Transverse colon (tissue), 4 donors: ENCODE data around the gene TMEM11. TPM values are rescaled to one million over a fixed set of nuclear protein-coding genes. Genes with fewer than 3 reads are reported as not detected.

Experiments used
- DNase-seq: peaks from one replicate; pipeline ENCODE4 v3.0.0-alpha.2; 2019
- H3K27ac ChIP-seq, 4 donors: fragments of 200-600 bp; sonication (generic); 2 replicates each; pipeline ENCODE4 v1.5.1; 2016 to 2018; ENCODE audit warnings: inconsistent platforms in 4 of 4
- H3K27me3 ChIP-seq: fragments of 200-600 bp; sonication (generic); 2 replicates; pipeline ENCODE4 v1.5.1; 2017; ENCODE audit warnings: inconsistent platforms
- H3K36me3 ChIP-seq, 4 donors: fragments of 200-600 bp; sonication (generic); 2 replicates each; pipeline ENCODE4 v1.5.1; 2017 to 2019; ENCODE audit warnings: inconsistent platforms in 4 of 4
- H3K4me1 ChIP-seq, 4 donors: fragments of 200-600 bp; sonication (generic); 2 replicates each; pipeline ENCODE4 v1.5.1; 2017 to 2020; ENCODE audit warnings: inconsistent platforms in 4 of 4
- H3K4me3 ChIP-seq, 4 donors: fragments of 200-600 bp; sonication (generic); 1 replicate in 1 of 4; 2 replicates in 3 of 4; pipeline versions ENCODE4 v1.5.1 to v1.6.1; 2017 to 2019; ENCODE audit warnings: inconsistent platforms in 4 of 4
- H3K9me3 ChIP-seq, 2 donors: fragments of 200-600 bp; sonication (generic); 2 replicates each; pipeline ENCODE4 v1.5.1; 2017 to 2019; ENCODE audit warnings: inconsistent platforms in 2 of 2
- CTCF ChIP-seq, 5 experiments: fragments of 200-600 bp in 3 of 5; fragments of 450-650 bp in 2 of 5; sonication (generic) in 3 of 5; IDR thresholded peaks; 1 replicate in 2 of 5; 2 replicates in 3 of 5; pipeline ENCODE4 v1.5.1; 2016 to 2017; ENCODE audit warnings: antibody characterized with exemption in 5 of 5, inconsistent platforms in 3 of 5, mild to moderate bottlenecking in 2 of 5, moderate library complexity in 1 of 5
- EP300 ChIP-seq: sonication (generic); formaldehyde crosslinking; IDR thresholded peaks from one replicate; pipeline ENCODE4 v1.6.1; 2017; ENCODE audit warnings: antibody characterized with exemption, low read depth
- POLR2A ChIP-seq: fragments of 450-650 bp; IDR thresholded peaks from one replicate; pipeline ENCODE4 v1.6.1; 2016; ENCODE audit warnings: antibody characterized with exemption, mild to moderate bottlenecking, moderate library complexity
- POLR2AphosphoS5 ChIP-seq, 3 donors: sonication (generic); formaldehyde crosslinking; IDR thresholded peaks; one replicate each; pipeline ENCODE4 v1.6.1; 2016; ENCODE audit warnings: antibody characterized with exemption in 3 of 3
- WGBS, 2 donors: methylation state at CpG; one replicate each; pipeline ENCODE4 v1.1.5; 2018; ENCODE audit warnings: low coverage in 1 of 2; 5-methylcytosine and 5-hydroxymethylcytosine counted together
- in situ Hi-C, 4 donors: fragments of 200-750 bp; cut with MboI; loops; one replicate each; pipeline versions ENCODE4 v1.15.0 to v1.15.1; 2017; ENCODE audit warnings: low sequenced_read_pairs in 3 of 4, low pct_ligation_motif_present in 1 of 4, low pct_unique_long_range_greater_than_20kb in 1 of 4
- intact Hi-C: fragments of 100-400 bp; cut with DNase I; formaldehyde crosslinking; loops from one replicate; pipeline ENCODE4 v1.15.1; 2023; ENCODE audit warnings: low total_unique reads
- total RNA-seq, 4 donors: library from RNA; depleted of rRNA; stranded (reverse); fragments of >200 nt; gene quantifications; one replicate each; pipeline ENCODE4 v1.1.0, GENCODE V29; 2016

Gene TMEM11
- total RNA-seq, 4 donors from 2014 or later, result 15.1 to 35.0 (median 24.5) TPM

GRCh38 chr17:21243516-21244303, 29.7 kb upstream of the TMEM11 start:
- no peak overlapping the region for H3K4me3 ChIP-seq
- 78% methylated on average over 22 of the region's 23 CpGs; no CpG with 5 or more reads in 1 of the 2 donors for WGBS, 2 donors
- intact Hi-C loops (no loop called here), in situ Hi-C loops (no loop called here)
- DNase-seq, result no peak
- H3K27ac ChIP-seq, result no peak overlapping the region
- no peaks in the 10 kb centered on the region for H3K36me3 ChIP-seq
- no peaks in the 10 kb centered on the region for H3K9me3 ChIP-seq
- H3K27me3 ChIP-seq, result no peaks in the 10 kb centered on the region
- H3K4me1 ChIP-seq, result no peaks in the 10 kb centered on the region
- TF ChIP-seq EP300, result no peak
- no peak for TF ChIP-seq POLR2AphosphoS5 (IDR thresholded peaks at IDR 0.05)
- TF ChIP-seq CTCF (IDR thresholded peaks at IDR 0.05), result no peak
- TF ChIP-seq POLR2A, result no peak

DNA sequence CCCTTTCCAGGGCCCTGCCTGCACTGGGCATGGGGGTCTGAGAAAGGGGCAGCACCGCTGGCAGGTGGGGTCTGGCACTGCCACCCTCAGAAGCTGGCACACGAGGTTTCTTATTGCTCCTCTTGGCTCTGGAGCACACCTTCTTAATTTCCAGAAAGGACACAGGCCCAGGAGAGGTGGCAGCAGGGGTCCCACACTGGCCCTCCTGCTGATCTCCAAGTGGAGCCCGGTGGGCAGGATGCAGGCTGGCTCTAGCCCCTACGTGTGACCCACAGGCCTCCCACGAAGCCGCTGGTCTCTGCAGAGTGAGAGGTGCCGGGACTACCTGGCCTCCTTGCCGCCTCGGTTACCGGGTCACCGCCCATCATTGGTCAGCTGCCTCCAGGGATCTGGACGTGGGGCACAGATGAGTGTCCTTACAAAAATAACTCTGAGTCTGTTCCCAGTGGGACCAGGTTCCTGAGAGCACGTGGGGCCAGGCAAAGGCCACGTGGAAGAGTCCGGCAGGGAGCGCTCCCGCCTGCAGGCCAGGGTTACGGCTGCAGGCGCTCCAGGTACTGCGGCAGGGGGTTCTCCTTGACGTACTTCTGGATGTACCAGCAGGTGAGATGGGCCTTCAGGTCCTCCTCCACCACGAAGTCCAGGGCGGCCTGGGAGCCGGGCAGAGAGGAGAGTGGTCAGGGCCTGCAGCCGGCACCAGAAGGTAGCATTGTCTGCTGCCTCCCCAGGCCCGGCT, 29.0 kb upstream of the TMEM11 start:
- intact Hi-C loops (no loop called here), in situ Hi-C loops (no loop called here)
- TF ChIP-seq CTCF (IDR thresholded peaks at IDR 0.05) (no peak), POLR2AphosphoS5 (IDR thresholded peaks at IDR 0.05) (no peak), EP300 (no peak), POLR2A (no peak)
- Histone ChIP-seq H3K4me1 (no peaks in the 10 kb centered on the region), H3K36me3 (no peaks in the 10 kb centered on the region), H3K4me3 (no peak overlapping the region), H3K9me3 (no peaks in the 10 kb centered on the region), H3K27me3 (no peaks in the 10 kb centered on the region), H3K27ac (no peak overlapping the region)
- 81 to 83% methylated on average over 1 to 18 of the region's 26 CpGs for WGBS, 2 donors
- DNase-seq, result no peak

DNA sequence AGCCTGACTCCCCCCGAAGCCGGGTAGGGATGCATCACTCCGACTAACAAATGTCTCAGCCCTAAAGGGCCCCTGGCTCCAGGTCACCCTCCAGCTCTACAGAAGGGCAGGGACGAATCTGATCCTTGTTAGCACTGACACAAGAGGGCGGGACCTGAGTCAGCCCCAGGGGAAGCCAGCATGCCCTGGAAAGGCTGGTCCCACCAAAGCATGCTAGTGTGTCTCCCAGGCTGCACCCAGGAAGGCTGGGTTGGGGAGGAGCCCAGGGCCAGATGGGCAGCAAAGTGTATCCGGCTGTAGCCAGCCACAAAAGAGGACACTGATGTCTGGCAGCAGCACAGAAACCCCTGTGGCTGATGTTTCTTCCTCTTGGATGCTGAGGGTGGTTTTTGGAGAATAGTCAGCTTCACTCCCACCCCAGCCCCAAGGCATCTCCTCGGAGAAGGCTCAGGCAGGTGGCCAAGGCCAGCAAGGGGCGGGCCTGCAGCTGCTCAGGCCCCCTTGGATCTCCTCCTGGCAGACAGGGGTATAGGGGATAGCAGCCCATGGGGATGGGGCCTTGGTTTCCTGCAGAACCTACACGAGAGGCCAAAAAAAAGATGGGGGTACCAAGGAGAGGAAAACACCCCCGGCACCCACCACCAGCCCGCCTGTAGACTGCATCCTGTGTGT, 28.2 kb upstream of the TMEM11 start:
- H3K27me3 ChIP-seq, result no peaks in the 10 kb centered on the region
- no peaks in the 10 kb centered on the region for H3K36me3 ChIP-seq
- H3K4me1 ChIP-seq, result no peaks in the 10 kb centered on the region
- intact Hi-C loops, result no loop called here
- no peak for DNase-seq
- no peak for TF ChIP-seq CTCF (IDR thresholded peaks at IDR 0.05)
- TF ChIP-seq POLR2AphosphoS5 (IDR thresholded peaks at IDR 0.05), result no peak
- no peak for TF ChIP-seq EP300
- no peak for TF ChIP-seq POLR2A
- no peak overlapping the region for H3K27ac ChIP-seq
- H3K4me3 ChIP-seq, result no peak overlapping the region
- in situ Hi-C loops, result no loop called here
- 77% methylated on average over 10 of the region's 11 CpGs; no CpG with 5 or more reads in 1 of the 2 donors for WGBS, 2 donors
- no peaks in the 10 kb centered on the region for H3K9me3 ChIP-seq

DNA sequence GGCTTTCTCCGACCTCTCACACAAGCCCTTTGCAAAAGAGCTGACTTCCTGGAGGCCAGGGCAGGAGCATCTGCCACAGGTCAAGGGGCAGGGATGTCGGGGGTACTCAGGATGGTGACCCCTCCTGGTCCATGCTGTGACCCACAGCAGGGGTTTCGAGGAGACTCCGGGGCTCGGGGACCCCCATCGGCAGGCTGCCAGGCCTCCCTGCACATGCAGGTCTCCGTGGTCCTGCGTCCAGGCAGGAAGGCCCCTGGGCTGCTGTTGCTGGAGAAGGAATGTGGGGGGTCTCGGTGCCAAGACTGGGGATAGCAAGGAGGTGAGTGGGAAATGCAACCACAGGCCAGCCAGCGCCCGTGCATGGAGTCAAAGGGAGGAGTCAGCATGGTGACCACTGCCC, 27.6 kb upstream of the TMEM11 start:
- no peaks in the 10 kb centered on the region for H3K27me3 ChIP-seq
- TF ChIP-seq POLR2AphosphoS5 (IDR thresholded peaks at IDR 0.05) (no peak), EP300 (no peak), CTCF (IDR thresholded peaks at IDR 0.05) (no peak), POLR2A (no peak)
- no peaks in the 10 kb centered on the region for H3K36me3 ChIP-seq
- in situ Hi-C loops, result no loop called here
- no peak overlapping the region for H3K27ac ChIP-seq
- no peak overlapping the region for H3K4me3 ChIP-seq
- no peaks in the 10 kb centered on the region for H3K4me1 ChIP-seq
- H3K9me3 ChIP-seq, result no peaks in the 10 kb centered on the region
- intact Hi-C loops, result no loop called here
- 83% methylated on average over 9 of the region's 11 CpGs; no CpG with 5 or more reads in 1 of the 2 donors for WGBS, 2 donors
- no peak for DNase-seq
